AG08396 (cell line): ENCODE measurements around the gene NEDD4L.

ENCODE experiments used
- DNase-seq: peaks from one replicate; pipeline ENCODE4 v3.0.0; 2012; ENCODE audit warnings: low spot score, mixed read lengths

The NEDD4L gene

DNA sequence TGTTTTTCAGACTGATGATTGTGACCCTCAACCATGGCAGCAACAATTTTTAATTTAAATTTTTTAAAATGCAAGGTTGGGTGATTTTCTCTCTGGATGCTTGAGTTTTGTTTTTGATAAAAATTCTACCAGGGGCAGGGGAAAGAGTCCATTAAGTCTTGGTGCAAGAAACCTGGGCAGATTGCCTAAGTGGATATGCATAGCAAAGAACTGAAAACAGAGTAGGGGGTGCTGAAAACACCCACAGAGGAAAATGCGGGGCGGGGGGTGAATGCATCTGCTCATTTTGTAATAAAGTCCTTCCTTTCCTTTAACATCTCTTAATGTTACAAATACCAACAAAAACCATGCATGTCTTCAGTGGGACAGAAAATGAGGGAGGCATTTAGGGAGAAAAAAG lies 138.0 kb downstream of the NEDD4L start:
- no peak for DNase-seq

DNA sequence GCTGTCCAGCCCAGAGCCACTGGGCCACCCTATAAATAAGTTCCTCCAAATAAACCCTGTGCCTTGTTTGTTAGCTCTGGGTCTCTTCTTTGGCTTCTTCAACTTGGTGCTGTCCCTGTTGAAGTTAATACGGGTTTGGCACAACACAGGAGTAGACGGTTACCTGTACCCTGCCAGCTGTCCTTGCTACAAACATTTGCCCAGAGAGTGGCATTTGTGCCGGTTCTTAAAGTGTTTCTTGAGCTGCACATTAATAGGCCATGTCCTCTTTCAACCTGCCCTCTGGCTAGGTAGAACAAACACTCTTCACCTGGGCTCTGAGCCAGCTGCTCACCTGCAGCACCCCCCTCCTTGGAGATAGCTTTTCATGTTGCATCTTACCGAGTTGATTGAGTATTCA lies 139.2 kb downstream of the NEDD4L start:
- DNase-seq, result no peak

DNA sequence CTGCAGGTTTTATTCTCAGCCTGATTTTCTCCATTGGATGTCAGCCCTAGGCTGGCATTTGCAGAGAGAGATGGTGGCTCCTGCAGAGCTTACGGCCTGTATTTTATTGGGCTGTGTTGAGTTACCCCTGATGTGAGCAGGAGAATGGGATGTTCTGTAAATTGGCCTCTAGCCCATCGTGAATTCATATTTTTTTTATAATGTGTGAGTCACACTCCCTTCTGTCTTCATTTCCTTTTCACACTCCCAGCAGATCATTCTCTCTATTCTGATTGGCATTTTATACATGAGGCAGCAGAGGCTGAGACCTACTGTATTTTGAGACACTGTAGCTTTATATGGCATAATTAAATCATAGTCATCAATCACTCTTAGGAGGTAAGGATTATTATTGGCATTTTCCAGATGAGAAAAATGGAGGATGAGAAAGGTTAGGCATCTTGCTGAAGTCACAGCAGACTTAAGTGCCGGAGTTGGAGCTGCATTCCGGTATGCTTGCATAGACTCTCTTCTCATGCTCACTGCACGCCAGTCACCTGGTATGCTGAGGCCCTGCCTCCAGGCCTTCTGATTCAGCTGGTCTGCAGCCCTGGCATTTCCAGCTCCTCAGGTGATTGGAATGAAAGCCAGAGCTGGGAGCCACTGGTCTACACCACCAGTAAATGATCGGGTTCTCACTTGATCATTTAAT lies 142.4 kb downstream of the NEDD4L start:
- peak; percentile 47 for DNase-seq

DNA sequence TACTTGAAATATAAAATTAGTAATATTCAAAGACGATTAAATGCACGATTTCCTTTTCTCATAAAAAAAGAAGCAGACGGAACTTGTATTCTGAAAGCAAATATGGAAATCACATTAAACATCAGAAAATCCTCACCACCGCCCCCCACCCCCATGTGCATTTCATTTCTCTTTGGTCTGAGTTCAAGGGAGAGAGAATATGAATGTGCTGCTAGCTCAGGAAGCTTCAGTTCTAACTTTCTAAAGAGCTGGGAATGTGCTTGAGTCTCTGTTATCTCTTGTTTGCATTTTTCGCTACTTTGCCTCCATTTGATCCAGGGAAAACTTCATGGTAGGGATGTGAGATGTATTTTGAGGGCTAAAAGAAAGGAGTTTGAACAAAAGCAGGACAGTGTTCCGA lies 143.6 kb downstream of the NEDD4L start:
- DNase-seq, result no peak

DNA sequence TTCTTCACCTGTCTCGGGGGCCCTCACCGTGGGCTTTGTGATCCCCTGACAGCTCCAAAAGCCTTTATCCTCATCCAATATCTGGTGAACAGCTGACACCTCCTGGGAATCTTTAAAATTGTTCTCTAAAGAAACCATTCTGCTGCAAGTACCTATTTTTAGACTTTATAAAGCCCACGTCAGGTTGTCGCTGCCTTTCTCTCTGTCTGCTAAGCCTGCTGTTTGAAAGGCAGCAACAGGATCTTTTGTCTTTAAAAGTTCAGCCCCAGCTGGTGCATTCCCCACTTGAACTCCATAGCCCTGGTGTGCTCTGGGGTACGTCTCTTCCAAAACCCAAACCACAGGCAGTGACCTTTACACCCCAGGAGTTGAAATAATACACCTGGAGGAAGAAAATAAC lies 145.0 kb downstream of the NEDD4L start:
- DNase-seq, result no peak

DNA sequence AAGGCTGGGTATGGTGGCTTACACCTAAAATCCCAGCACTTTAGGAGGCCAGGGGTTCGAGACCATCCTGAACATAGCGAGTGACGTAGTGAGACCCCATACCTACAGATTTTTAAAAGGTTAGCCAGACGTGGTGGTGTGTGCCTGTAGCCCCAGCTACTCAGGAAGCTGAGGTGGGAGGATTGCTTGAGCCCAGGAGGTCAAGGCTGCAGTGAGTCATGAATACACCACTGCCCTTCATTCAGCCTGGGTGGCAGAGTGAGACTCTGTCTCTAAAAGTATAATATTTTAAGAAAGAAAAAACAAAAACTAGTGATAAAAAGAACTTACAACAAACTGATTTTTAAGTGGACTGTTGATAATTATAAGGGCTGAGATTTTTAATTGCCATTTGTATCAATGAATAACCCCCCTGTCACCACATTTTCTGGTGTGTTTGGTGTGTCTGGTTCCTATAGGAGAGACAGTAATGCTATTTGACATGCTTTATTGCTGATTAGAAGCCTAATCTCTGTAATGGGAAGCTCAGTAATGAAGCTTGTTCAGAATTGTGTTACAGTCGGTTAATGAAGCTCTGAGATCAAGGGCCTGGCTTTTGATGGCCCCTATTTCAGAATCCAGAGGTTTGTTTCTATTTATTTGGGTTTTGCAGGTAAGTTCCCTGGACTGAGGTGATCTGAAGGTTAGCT lies 147.0 kb downstream of the NEDD4L start:
- no peak for DNase-seq

DNA sequence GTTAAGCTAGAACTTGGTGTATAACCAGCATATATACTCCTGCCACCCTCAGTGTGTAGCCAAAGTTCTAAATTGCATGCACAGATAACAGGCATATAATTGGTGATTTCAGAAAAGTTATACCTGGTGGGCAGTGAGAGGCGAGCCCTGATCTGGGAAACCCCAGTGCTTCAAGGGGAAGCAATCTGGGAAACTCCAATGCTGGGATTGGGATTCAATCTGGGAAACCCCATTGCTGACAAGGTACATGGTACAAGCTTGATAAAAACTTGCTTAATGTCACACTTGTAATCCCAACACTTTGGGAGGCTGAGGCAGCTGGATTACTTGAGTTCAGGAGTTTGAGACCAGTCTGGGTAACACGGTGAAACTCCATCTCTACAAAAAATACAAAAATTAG lies 147.6 kb downstream of the NEDD4L start:
- DNase-seq, result no peak

DNA sequence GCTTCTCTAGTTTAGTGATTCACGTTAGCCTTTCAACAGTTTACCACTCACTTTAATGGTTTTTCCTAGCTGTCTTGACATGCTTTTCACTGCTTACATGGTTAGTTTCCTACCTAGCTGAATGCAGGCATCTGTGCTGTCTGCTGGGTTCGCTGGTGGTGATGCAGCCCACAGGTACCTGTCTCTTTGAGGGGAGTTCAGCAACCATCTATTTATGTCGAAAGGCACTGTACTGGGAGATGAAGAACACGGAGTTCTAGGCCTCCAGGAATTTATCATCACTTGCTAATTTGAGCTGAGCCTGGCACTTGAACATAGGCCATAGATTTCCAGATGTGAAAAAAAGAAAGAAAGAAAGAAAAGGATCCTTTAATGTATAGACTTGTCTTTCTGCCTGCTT lies 148.5 kb downstream of the NEDD4L start:
- no peak for DNase-seq

DNA sequence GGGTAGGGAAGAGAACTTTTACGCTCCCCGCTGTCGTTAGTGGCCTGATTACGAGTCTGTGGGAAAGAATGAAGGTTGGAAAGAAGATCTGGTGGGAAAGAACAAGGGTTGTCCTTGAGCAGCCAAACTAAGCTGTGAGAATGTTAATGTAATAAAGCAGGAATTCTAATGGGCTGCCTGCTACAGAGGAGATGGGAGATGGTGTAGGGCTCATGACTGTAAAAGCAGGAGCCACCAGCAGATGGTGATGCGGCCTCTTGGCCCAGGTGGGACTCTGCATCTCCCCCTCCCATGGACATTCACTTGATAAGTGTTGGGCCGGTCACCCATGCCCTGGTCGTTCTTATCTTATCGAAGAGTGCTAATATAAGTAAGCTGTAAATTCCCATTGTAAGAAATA lies 150.0 kb downstream of the NEDD4L start:
- DNase-seq, result no peak

DNA sequence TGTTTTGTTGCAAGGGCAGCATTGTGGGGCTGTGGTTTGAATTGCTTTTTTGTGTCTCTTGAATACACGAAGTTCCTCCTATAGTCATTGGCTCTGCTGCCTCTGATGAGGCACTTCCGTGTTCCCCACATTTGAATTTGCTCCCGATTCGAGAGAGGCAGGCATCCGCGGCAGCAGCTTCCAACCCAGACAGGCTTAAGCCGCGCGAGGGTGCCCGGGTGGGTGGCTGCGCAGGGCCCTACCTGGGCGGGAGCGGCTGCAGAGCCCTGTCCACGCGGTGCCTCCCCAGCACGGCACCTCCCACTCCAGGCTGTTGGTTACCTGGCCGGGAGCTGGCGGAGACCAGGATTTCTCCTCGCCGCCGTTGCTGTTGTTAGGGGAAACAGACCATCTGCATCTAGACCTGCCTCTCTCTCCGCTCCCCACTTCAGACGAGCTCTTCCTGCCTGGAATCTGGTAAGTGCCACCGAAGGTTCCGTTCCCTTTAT lies 151.3 kb downstream of the NEDD4L start:
- DNase-seq, result no peak

DNA sequence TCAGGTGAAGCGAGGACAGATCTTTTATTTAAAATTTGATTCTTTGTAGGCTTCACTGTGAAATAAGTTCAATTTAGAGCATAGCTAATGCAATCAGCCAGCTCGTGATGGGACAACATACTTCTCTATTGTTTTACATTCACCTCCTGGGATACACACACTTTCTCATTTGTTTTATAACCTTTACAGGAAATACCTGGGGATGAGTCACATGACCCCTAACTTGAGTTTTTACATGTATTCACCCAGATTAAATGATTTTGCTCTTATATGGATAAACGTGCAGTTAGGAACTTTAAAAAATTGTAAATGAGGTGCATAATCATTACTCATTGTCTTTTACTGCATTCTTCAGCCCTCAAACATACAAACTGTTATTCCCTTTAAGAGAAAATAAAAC lies 152.1 kb downstream of the NEDD4L start:
- DNase-seq, result no peak

DNA sequence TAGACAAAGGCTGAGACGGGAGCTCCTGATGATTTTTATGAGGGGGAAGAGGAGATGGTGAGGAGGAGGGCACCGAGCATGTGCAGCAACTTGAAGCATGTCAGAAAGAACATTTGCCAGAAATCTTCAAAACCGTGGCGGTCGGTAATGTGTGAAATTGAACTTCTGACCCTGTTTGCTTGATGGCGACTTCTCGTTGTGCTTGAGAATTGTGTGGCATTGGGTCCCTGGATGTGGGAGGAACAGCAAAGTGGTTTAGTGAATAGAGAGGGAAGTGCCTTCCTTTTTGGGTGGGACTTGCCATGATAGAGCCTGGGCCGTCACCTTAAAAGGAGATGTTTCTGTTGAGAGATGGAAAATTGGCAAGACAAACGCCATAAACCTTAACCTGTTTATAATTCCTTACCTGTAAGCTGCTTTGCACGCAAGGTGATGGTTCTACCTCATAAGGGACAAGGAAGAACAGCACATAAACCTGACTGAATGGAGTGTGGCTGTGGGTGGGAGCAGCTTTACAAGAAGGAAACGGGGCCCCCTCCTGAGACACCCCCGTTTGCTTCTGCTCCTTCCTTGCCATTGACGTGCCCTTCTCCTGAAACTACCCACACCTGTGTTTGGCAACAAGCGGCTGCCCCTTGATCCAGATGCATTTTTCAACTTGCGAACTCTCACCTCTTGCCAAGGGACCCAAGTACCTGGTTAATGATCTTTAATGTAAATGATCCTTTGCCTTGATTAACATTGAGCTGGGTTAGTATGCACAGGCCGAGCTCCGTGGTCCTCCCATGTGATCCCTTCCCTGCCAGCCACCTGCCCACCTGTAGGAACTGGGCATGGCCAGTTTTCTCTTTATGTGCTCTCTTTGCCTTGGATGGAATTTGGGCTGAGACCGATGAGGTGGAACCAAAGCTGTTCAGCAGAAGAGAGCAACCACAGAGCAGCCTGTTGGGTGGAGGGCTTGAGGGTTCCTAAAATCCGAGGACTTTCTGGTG lies 153.2 kb downstream of the NEDD4L start:
- DNase-seq, result no peak

DNA sequence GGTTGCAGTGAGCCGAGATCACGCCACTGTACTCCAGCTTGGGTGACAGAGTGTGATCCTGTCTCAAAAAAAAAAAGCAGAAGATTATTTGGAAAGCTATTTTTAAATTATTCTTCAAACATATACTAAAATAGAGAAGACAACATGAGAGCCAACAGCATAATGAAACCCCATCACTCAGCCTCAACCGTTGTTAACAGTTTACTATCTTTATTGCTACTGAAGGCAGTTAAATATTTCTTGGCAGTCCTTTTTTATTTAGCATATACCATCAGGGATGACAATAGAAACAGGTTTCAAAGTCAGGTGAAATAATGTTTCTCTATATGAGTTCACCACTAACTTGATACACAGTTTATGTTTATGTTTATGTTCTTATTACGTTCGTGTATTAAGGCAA lies 157.2 kb downstream of the NEDD4L start:
- no peak for DNase-seq

DNA sequence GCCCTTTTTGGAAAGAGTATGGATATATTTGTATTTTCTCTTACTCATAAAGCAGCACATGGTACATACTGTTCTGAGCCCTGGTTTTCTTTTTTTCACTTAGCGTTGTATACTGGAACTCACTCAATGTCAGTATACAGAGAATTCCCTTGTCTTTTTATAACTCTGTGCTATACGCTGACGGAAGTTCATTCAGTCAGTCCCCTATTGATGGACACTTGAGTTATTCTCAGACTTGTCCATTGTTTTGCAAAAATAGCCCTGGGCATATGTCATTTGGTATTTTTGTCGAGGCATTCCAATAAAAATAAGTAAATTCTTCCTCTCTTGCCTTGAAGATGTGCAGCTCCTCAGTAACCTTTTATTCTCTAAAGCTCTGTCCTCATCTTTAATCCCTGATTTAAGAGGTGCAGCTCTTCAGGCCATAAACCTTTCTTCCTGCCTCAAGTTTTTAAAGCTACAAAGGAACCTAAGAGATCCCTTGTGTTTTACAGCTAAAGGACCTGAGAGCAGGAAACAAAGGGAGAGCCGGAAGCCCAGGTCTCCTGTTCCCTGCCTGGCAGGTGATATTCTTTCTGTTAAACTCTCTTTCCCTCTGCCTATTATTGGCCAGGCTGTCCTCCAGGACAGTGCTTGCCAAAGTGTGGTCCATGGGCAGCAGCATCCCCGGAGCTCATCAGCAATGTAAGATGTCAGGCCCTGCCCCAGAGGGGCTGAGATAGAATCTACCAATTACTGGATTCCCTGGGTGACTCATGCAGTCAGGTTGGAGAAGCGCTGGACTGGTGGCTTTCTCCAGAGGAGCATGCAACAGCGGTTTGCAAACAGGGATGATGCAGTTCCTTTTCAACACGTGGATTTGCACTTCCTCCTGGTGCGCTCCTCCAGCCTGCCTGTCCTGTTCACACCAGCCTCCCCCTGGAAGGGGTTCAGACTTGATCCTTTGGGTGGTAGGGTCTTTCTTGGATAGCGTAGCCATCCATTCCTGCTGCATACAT lies 158.0 kb downstream of the NEDD4L start:
- no peak for DNase-seq

DNA sequence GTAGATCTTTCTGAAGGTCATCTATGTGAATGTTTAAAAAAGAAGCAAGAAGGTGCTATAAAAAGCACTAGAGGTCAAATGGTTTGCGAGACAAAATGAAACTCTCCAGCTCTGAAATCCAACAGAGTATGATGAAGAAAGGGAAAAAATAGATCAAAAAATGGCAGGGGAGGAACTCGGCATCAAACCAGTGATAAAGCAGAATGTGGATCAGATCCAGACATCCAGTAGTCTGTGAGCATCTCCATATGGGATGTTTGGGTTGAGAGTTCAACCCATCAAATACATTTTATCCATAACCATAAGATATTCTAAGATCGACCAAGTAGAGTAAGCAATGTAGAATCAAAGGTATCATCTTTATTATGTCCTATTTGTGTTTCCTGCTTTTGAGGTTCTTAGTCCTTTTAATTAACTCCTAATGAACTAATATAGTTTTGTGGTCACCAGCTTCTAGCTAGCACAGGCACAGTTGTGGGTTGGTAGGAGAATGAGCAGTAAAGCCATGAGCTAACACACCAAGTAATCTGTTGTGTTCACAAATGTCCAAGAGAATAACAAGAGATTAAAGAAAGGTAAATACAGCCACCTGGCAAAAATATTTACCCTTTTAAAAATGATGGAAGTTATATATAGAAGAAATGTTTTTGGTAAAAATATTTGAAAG lies 160.9 kb downstream of the NEDD4L start:
- DNase-seq, result no peak

DNA sequence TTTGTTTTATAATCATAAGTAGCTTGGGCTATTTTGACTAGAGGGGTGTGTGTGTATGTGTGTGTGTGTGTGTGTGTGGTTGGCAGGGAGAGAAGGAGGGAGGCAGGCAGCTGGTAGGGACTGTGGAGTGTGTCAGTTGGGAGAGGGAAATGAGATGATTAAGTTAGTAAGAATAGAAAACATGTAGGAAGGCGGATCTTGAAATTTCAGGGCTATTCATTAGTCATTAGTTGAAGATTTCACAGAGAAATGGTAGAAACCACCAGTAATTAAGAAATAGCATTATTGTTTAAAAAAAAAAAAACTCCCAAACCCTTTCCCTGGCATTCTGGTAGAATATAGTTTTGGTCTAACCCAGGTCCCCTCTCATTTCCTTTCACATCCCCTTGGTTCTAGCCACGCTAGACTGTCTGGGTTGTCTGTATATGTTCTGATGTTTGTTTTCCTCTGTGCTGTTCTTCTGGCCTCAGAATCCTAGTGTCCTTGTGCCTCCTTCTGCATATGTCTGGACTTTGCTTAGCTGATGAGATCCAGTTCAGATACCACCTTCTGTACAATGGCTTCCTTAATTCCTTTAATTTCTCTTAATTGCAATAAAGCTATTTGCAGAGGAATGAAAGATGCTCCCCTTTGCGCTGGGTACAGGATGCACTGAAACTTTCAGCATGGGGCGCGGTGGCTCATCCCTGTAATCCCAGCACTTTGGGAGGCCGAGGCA lies 161.6 kb downstream of the NEDD4L start:
- peak; percentile 76 for DNase-seq

DNA sequence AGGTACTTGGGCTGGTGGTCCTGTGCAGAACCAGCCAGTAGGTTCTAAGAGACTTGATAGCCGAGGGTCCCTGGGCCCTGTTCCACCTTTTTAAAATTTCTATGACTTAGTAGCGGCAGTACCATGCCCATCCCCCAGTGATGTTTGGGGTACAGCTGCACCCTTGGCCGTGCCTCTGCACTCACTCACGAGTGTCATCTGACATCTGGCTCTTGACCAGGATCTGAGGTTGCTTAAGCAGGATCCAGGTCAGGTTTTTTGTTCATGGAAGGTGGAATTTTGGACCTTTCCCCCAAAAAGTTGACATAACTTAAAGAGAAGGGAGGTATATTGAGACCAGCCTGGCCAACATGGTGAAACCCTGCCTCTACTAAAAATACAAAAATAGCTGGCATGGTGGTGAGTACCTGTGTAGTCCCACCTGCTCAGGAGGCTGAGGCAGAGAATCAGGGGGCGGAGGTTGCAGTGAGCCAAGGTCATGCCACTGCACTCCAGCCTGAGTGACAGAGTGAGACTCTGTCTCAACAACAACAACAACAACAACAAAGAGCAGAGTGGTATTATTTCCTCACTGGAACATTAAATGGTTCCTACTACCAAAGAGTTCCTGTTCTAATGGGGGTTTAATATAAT lies 163.6 kb downstream of the NEDD4L start:
- no peak for DNase-seq

DNA sequence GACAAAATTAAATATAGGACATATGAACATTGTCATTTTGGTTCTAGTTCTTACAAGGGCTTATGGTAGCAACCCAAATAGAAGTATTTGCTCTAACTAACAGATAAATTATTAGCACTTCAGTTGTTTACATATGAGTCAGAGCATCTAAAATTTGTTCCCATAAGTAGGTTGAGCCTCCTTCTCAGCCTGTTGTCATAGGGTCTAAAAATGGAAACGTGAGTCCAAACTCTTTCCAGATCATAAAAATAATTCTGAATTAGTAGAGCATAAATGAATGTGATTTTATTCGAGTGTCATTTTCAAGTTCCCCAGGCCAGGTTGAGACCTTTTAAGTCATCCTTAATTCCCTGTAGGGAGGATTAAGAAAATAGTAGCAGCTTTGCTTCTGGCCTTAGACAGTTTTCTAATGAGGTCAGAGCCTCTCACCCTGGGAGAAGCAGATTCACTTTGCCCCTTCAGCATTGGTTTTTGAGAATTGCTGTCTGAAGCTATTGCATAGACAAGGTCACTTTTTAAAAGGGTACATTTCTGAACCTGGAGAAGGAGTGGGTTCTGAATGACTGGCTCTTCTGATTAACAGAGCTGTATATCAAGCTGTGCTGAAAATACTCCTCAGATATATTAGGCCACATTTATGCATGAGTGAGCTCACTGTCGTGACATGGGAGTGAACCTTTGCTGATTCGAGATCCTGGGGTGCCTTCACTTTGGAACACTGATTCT lies 164.3 kb downstream of the NEDD4L start:
- no peak for DNase-seq

DNA sequence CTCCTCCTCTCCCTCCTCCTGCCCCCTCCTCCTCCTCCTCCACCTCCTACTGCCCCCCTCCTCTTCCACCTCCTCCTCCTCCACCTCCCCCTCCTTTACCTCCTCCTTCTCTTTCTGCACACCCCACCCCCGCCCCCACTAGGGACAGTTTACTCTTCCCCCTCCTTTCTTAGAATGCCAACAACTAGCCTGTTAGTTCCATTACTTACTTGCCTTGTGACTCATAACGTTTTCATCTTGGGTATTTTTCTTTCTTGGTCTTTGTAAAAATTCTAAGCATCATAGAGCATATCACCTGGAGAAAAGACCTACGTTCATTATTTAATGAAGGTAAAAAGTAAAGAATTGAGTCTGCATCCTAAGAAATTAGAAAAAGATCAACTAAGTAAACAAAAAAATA lies 165.3 kb downstream of the NEDD4L start:
- no peak for DNase-seq
